Suprapubic skin (tissue), 4 donors: ENCODE results near the gene CAPS. TPM values are rescaled to one million over a fixed set of nuclear protein-coding genes. Genes with fewer than 3 reads are reported as not detected.

Experiments
- DNase-seq, 2 donors: peaks; one replicate each; pipeline ENCODE4 v3.0.0-alpha.2; 2019; ENCODE audit warnings: low spot score in 2 of 2
- H3K27ac ChIP-seq: fragments of 200-600 bp; sonication (generic); one replicate; pipeline ENCODE4 v1.5.1; 2019
- H3K27me3 ChIP-seq: fragments of 200-600 bp; sonication (generic); one replicate; pipeline ENCODE4 v1.5.1; 2019
- H3K36me3 ChIP-seq: fragments of 200-600 bp; sonication (generic); one replicate; pipeline ENCODE4 v1.5.1; 2019
- H3K4me1 ChIP-seq: fragments of 200-600 bp; sonication (generic); one replicate; pipeline ENCODE4 v1.5.1; 2019
- H3K4me3 ChIP-seq: fragments of 200-600 bp; sonication (generic); one replicate; pipeline ENCODE4 v1.5.1; 2019; ENCODE audit warnings: mild to moderate bottlenecking
- H3K9me3 ChIP-seq: fragments of 200-600 bp; sonication (generic); one replicate; pipeline ENCODE4 v1.5.1; 2019
- CTCF ChIP-seq, 2 donors: fragments of 200-600 bp in 1 of 2; fragments of 450-650 bp in 1 of 2; sonication (generic) in 1 of 2; IDR thresholded peaks; one replicate each; pipeline ENCODE4 v1.5.1; 2016 to 2019; ENCODE audit warnings: antibody characterized with exemption in 2 of 2, mild to moderate bottlenecking in 1 of 2, moderate library complexity in 1 of 2
- EP300 ChIP-seq: sonication (generic); formaldehyde crosslinking; IDR thresholded peaks from one replicate; pipeline ENCODE4 v1.6.1; 2017; ENCODE audit warnings: antibody characterized with exemption
- POLR2A ChIP-seq, 2 donors: fragments of 450-650 bp; IDR thresholded peaks; one replicate each; pipeline ENCODE4 v1.6.1; 2017; ENCODE audit warnings: antibody characterized with exemption in 2 of 2, mild to moderate bottlenecking in 2 of 2, moderate library complexity in 2 of 2
- POLR2AphosphoS5 ChIP-seq, 3 donors: sonication (generic); formaldehyde crosslinking; IDR thresholded peaks; one replicate each; pipeline ENCODE4 v1.6.1; 2017; ENCODE audit warnings: antibody characterized with exemption in 3 of 3
- WGBS: methylation state at CpG from one replicate; pipeline ENCODE4 v1.1.5; 2018; 5-methylcytosine and 5-hydroxymethylcytosine counted together
- total RNA-seq, 4 donors: library from RNA; depleted of rRNA; stranded (reverse); fragments of >200 nt; gene quantifications; one replicate each; pipeline ENCODE4 v1.1.0, GENCODE V29; 2016

CAPS gene
- total RNA-seq, 4 donors from 2014 or later: 7.2 to 36.5 (median 10.0) TPM

DNA sequence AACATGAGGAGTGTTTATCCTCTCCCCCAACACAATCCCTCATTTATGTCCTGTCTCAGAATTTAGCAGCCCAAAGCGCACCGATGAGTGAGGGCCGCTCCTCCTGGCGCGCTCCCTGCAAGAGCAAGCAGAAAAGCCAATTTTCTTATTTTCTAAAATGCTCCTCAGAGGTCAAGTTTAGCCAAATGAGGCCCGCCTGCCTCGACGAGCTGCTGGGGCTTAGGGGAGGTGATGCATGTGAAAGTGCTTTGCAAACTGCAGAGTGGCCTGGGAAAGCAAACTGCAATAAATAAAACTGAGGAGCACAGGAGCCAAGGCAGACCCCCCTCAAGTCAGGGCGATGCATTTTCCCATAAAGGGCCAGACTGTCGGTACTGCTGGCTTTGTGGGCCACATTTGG lies 29.0 kb downstream of the CAPS start:
- TF ChIP-seq POLR2A (IDR thresholded peaks at IDR 0.05) (no peak), POLR2AphosphoS5 (IDR thresholded peaks at IDR 0.05) (no peak), EP300 (no peak), CTCF (IDR thresholded peaks at IDR 0.05) (no peak)
- Histone ChIP-seq H3K27ac (no peak overlapping the region), H3K27me3 (no peaks in the 10 kb centered on the region), H3K9me3 (no peaks in the 10 kb centered on the region), H3K36me3 (peaks cover 35% of the 10 kb centered on the region), H3K4me1 (peaks cover 9% of the 10 kb centered on the region), H3K4me3 (no peak overlapping the region)
- 77% methylated on average over 10 of the region's 10 CpGs for WGBS
- DNase-seq: no peak

DNA sequence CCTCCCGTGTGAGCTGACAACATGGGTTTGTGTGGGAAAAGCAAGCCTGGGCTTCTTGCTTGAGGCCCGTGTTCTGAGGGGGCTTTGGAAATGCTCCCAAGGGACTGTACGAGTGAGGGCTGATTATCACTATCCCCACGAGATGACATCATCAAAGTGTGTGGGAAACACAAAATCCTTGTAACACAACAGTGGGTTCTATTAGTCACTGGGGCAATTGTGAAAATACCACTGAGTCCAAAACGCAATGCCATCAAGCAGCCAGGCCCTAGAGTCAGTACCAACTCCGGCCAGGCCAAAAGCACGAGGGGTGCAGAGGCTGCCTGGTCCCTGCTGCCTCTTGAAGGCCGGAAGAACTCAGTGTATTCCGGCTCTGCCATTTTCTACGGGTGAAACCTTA lies 29.6 kb downstream of the CAPS start:
- no peak for DNase-seq
- no peaks in the 10 kb centered on the region for H3K27me3 ChIP-seq
- H3K9me3 ChIP-seq: no peaks in the 10 kb centered on the region
- WGBS: 76% methylated on average over 10 of the region's 10 CpGs
- H3K4me1 ChIP-seq: peaks cover 15% of the 10 kb centered on the region
- TF ChIP-seq EP300: no peak
- TF ChIP-seq POLR2AphosphoS5 (IDR thresholded peaks at IDR 0.05): no peak
- TF ChIP-seq CTCF (IDR thresholded peaks at IDR 0.05): no peak
- TF ChIP-seq POLR2A (IDR thresholded peaks at IDR 0.05): no peak
- no peak overlapping the region for H3K4me3 ChIP-seq
- H3K27ac ChIP-seq: no peak overlapping the region
- peaks cover 30% of the 10 kb centered on the region for H3K36me3 ChIP-seq

DNA sequence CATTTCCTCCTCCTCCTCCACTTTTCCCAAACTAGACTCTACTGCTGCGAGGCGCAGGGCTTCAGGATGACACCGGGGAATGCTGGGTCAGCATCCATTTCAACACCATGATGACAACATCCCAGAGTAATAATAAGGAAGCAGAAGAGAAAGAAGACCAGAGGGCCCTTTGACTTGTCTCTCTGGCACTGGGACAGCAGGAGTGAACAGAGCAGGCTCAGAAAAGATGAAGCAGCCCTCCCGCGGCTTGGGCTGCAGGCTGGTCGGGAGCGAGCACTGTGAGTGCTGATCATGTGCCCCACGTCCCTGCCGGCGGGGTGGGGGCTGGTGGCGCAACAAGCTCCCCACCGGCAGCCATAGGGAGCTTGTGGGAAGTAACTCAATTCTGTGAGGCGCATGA lies 33.4 kb downstream of the CAPS start:
- WGBS: 37% methylated on average over 13 of the region's 13 CpGs
- DNase-seq: peak in 1 of 2 donors; percentile 84
- H3K4me1 ChIP-seq: peaks cover 39% of the 10 kb centered on the region
- no peaks in the 10 kb centered on the region for H3K9me3 ChIP-seq
- H3K27ac ChIP-seq: peak overlapping the region; percentile 16
- TF ChIP-seq POLR2AphosphoS5 (IDR thresholded peaks at IDR 0.05) (no peak), EP300 (no peak), CTCF (IDR thresholded peaks at IDR 0.05) (no peak), POLR2A (IDR thresholded peaks at IDR 0.05) (no peak)
- H3K27me3 ChIP-seq: no peaks in the 10 kb centered on the region
- no peak overlapping the region for H3K4me3 ChIP-seq
- peaks cover 10% of the 10 kb centered on the region for H3K36me3 ChIP-seq

DNA sequence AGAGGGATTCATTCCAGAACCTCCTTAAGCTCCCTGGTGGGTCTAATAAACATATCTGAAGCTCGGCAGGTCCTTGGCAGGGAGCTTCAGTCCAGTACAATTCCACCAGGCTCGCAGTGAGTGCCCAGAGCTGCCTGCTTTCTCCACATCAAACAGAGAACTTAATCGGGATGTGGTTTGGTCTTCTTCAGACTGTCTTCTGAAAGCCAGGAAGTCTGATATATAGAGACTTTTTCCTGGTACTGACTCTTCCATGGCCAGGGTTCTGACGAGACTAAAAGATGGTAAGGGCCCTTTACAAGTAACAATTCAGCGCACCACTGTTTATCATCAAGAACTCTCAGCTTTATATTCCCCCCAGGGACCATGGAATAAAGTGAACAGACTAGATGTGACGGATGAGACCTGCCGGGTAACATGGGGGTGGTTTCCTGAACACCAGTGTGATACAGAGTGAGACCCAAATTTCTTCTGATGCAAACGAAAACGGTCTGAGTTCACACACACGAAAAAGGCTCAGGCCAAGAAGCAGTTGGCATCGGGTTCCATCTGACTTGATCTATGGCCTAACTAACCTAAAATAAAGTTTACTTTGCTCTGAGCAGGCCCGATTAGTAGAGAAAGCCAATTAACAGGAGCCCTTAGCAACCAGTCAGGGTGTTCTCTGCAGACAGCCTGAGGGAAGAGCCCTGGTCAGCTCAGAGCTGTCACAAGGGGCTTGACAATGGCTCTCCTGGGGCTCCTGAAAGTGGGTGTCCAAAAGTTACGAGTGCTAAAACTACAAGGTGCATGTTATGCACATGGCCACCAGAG lies 34.9 kb downstream of the CAPS start:
- Histone ChIP-seq H3K27me3 (no peaks in the 10 kb centered on the region), H3K9me3 (no peaks in the 10 kb centered on the region), H3K4me3 (no peak overlapping the region), H3K36me3 (peaks cover 10% of the 10 kb centered on the region), H3K4me1 (peaks cover 54% of the 10 kb centered on the region), H3K27ac (no peak overlapping the region)
- DNase-seq: no peak
- no peak for TF ChIP-seq CTCF (IDR thresholded peaks at IDR 0.05)
- TF ChIP-seq EP300: no peak
- no peak for TF ChIP-seq POLR2AphosphoS5 (IDR thresholded peaks at IDR 0.05)
- no peak for TF ChIP-seq POLR2A (IDR thresholded peaks at IDR 0.05)
- WGBS: 74% methylated on average over 13 of the region's 13 CpGs

- TF ChIP-seq EP300 (no peak), CTCF (IDR thresholded peaks at IDR 0.05) (no peak), POLR2A (IDR thresholded peaks at IDR 0.05) (no peak), POLR2AphosphoS5 (IDR thresholded peaks at IDR 0.05) (no peak)
- H3K4me1 ChIP-seq: peaks cover 63% of the 10 kb centered on the region
- H3K27ac ChIP-seq: no peak overlapping the region
- no peaks in the 10 kb centered on the region for H3K27me3 ChIP-seq
- no peaks in the 10 kb centered on the region for H3K9me3 ChIP-seq
- no peak overlapping the region for H3K4me3 ChIP-seq
- 94% methylated on average over 11 of the region's 13 CpGs for WGBS
- DNase-seq: no peak
- H3K36me3 ChIP-seq: peaks cover 10% of the 10 kb centered on the region
These were observed 35.8 kb downstream of the CAPS start for GRCh38 chr19:5949792-5950305.
